ENCODE results near the gene MAP3K5. TPM values are rescaled to one million over a fixed set of nuclear protein-coding genes. Genes with fewer than 3 reads are reported as not detected.

Gene MAP3K5
- total and polyA plus RNA-seq, 2 of the 8 experiments (the other 6 are each of a cell fraction or from before 2014, with no cell fraction given): 0.63 to 2.6 TPM

DNA sequence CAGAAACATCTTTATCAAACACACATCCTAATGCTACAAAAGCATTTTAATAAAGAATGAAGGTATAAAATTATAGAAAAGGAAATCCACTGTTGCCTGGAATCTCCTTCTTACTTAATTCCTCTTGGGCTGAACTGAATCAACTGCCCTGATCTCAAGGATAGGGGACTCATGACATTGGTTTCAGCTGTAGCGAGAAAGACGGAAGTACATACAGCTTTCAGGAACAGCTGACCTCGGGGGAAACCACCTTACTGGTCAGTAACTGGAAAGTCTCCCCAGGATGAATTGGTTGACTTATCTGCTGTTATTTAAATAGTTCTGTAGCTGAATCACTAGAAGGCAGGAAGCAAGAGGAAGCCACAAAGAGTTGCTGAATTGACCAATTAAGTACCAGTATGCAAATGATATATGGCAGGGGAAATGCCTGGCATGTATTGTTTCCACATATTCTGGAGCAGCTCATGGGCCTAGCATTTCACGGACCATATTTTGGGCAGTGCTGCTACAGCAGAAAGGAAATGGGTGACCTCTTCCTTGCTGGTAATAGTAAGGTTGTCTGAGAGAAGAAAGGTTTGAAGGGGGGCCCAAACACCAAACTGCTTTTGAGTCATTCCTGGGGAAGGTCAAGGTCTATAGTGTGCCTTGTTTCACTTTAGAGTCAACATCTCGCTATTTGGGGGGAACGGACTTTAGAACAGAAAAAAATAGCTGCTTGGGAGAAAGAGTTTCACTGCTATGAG is 198.4 kb downstream of the MAP3K5 start:
- Histone ChIP-seq H3K14ac (ENCODE audit: insufficient read length) (no peak overlapping the region), H4K20me1 (replicated peaks in 1 of 2; ENCODE audit: control insufficient read depth in 1 of 2, insufficient read depth in 2 of 2, low read length in 2 of 2) (no peaks in the 10 kb centered on the region), H3K4me1 (replicated peaks in 1 of 4; ENCODE audit: control insufficient read depth in 3 of 4, insufficient read depth in 4 of 4, low read length in 3 of 4) (peaks cover 5 to 25% (median 17%) of the 10 kb centered on the region in 4 experiments), H3K56ac (replicated peaks; ENCODE audit: insufficient read length, low read depth, low read length) (no peak overlapping the region), H3K23ac (ENCODE audit: insufficient read length) (no peak overlapping the region), H3K23me2 (ENCODE audit: low read depth, low read length) (no peaks in the 10 kb centered on the region; the same call in 1 of the 2 replicates), H2AFZ (ENCODE audit: low read length) (no peak overlapping the region), H3K9ac (replicated peaks in 1 of 4; ENCODE audit: extremely low read depth in 1 of 4, low read depth in 3 of 4, low read length in 3 of 4) (no peak overlapping the region), H3K9me3 (ENCODE audit: insufficient read depth in 2 of 2, low read depth in 1 of 2, low read length in 1 of 2) (peaks cover 5 to 6% of the 10 kb centered on the region in 2 experiments), H4K8ac (ENCODE audit: extremely low read depth, insufficient read depth, low read length) (no peak overlapping the region), H3K4ac (replicated peaks; ENCODE audit: insufficient read length, low read depth, low read length) (no peak overlapping the region), H2BK12ac (ENCODE audit: low read depth, low read length) (no peak overlapping the region), H3K18ac (ENCODE audit: extremely low read depth, low read length) (no peak overlapping the region; the same call in 1 of the 2 replicates), H3K79me2 (ENCODE audit: control insufficient read depth in 1 of 2, insufficient read depth in 2 of 2, low read length in 2 of 2) (no peaks in the 10 kb centered on the region), H2BK5ac (ENCODE audit: low read depth, low read length) (no peak overlapping the region), H3K36me3 (ENCODE audit: control insufficient read depth in 2 of 4, insufficient read depth in 4 of 4, low read length in 3 of 4) (no peaks in the 10 kb centered on the region), H4K5ac (ENCODE audit: insufficient read length, low read depth, low read length) (no peak overlapping the region), H3K4me3 (ENCODE audit: extremely low read depth in 1 of 4, insufficient read depth in 2 of 4, low read depth in 3 of 4, low read length in 4 of 4) (no peak overlapping the region), H3K79me1 (ENCODE audit: low read depth, low read length) (no peaks in the 10 kb centered on the region), H2BK15ac (ENCODE audit: low read length) (no peak overlapping the region), H4K91ac (replicated peaks; ENCODE audit: insufficient read length, low read length) (peak overlapping the region; percentile 71), H2AK5ac (ENCODE audit: low read depth, low read length) (no peak overlapping the region), H2BK120ac (replicated peaks; ENCODE audit: low read depth, low read length) (no peak overlapping the region), H3K4me2 (ENCODE audit: insufficient read depth in 1 of 2, low read depth in 2 of 2, low read length in 2 of 2) (0 out of 4 replicates have a peak overlapping the region, but pooled peaks of 1 of the 2 experiments have one; percentile 6), H3K27me3 (replicated peaks in 1 of 4; ENCODE audit: control insufficient read depth in 3 of 4, extremely low read depth in 1 of 4, insufficient read depth in 3 of 4, low read length in 3 of 4) (no peaks in the 10 kb centered on the region), H2BK20ac (ENCODE audit: low read length) (peak overlapping the region; percentile 43; the same call in 1 of the 2 replicates), H3K27ac (ENCODE audit: low read depth, low read length) (no peak overlapping the region)
- WGBS, 2 experiments (ENCODE audit: extremely low coverage in 1 of 2, insufficient coverage in 1 of 2, insufficient read length in 1 of 2, insufficient replicate concordance in 2 of 2, low coverage in 1 of 2, low lambda C conversion rate in 2 of 2, missing lambda C conversion rate in 1 of 2): 84% methylated on average over 6 of the region's 6 CpGs; no CpG with 5 or more reads in 1 of the 2 experiments
- FAIRE-seq (no peak), DNase-seq (ENCODE audit: low read depth in 1 of 2, low spot score in 2 of 2) (no peak)
- ChIA-PET CTCF (ENCODE audit: partially characterized antibody) (interaction anchor here (0.9 to 2.1 kb wide), 7 partner anchors 8 to 996 kb away, joined by 3 to 6 read pairs (median 4); partner anchors contain the start of gene MAP3K5), POLR2A (ENCODE audit: partially characterized antibody) (interaction anchor here (0.6 kb wide), 1 partner anchor 21 kb away, joined by 4 read pairs; no protein-coding TSS in a partner anchor)
- no peak for TF ChIP-seq TBP (IDR thresholded peaks at IDR 0.05; ENCODE audit: low read depth, low read length)
- no peak for TF ChIP-seq CEBPB (IDR thresholded peaks at IDR 0.05; ENCODE audit: low read depth, low read length)
- TF ChIP-seq CBX5 (IDR thresholded peaks at IDR 0.05; ENCODE audit: low read depth, low read length): no peak
- TF ChIP-seq TCF12 (IDR thresholded peaks at IDR 0.05; ENCODE audit: low read depth, low read length): no peak
- no peak for TF ChIP-seq SP2 (IDR thresholded peaks at IDR 0.05; ENCODE audit: low read length)
- TF ChIP-seq SAP30 (IDR thresholded peaks at IDR 0.05; ENCODE audit: insufficient read depth, insufficient replicate concordance, low read length): no peak
- TF ChIP-seq, protein P1, sequence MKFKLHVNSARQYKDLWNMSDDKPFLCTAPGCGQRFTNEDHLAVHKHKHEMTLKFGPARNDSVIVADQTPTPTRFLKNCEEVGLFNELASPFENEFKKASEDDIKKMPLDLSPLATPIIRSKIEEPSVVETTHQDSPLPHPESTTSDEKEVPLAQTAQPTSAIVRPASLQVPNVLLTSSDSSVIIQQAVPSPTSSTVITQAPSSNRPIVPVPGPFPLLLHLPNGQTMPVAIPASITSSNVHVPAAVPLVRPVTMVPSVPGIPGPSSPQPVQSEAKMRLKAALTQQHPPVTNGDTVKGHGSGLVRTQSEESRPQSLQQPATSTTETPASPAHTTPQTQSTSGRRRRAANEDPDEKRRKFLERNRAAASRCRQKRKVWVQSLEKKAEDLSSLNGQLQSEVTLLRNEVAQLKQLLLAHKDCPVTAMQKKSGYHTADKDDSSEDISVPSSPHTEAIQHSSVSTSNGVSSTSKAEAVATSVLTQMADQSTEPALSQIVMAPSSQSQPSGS (IDR thresholded peaks at IDR 0.05; ENCODE audit: low read length): no peak
- no peak for TF ChIP-seq SRF (IDR thresholded peaks at IDR 0.05; ENCODE audit: low read depth, low read length)
- TF ChIP-seq KDM5A (IDR thresholded peaks at IDR 0.05; ENCODE audit: low read length): no peak

Data from H1 (cell line).